Left hindlimb (tissue), 1 donor: Measurements from ENCODE around the gene R3HDM2.
"Not testable (repeated sequence)": the region's sequence is repeated elsewhere in the genome, so short reads cannot be mapped to it uniquely, and the experiment has no call there.

Experiments
- DNase-seq: peaks from one replicate; pipeline ENCODE4 v3.0.0-alpha.2; 2018

The R3HDM2 gene

GRCh38 chr12:57452181-57452936 lies 21.5 kb upstream of the R3HDM2 start:
- DNase-seq, result peak; percentile 67

GRCh38 chr12:57451233-57451778 lies 20.5 kb upstream of the R3HDM2 start:
- DNase-seq, result no peak

- DNase-seq, result no peak
Measured at GRCh38 chr12:57450057-57450456, 19.2 kb upstream of the R3HDM2 start.

- no peak for DNase-seq
Measured at GRCh38 chr12:57449375-57449774, 18.5 kb upstream of the R3HDM2 start.

GRCh38 chr12:57448669-57449068 lies 17.8 kb upstream of the R3HDM2 start:
- DNase-seq, result no peak

GRCh38 chr12:57446292-57446960 lies 15.6 kb upstream of the R3HDM2 start:
- DNase-seq, result no peak

- DNase-seq, result no peak
Measured at GRCh38 chr12:57444744-57445143, 13.9 kb upstream of the R3HDM2 start.

- not testable (repeated sequence) for DNase-seq
Measured at GRCh38 chr12:57444337-57444736, 13.5 kb upstream of the R3HDM2 start.

- no peak for DNase-seq
Measured at GRCh38 chr12:57441846-57442427, 11.1 kb upstream of the R3HDM2 start.

- DNase-seq, result not testable (repeated sequence)
Measured at GRCh38 chr12:57441393-57441792, 10.6 kb upstream of the R3HDM2 start.

GRCh38 chr12:57439762-57440266 lies 9.0 kb upstream of the R3HDM2 start:
- no peak for DNase-seq

GRCh38 chr12:57438400-57438799 lies 7.6 kb upstream of the R3HDM2 start:
- no peak for DNase-seq

GRCh38 chr12:57435293-57435692 lies 4.5 kb upstream of the R3HDM2 start:
- DNase-seq, result no peak

- DNase-seq, result no peak
Measured at GRCh38 chr12:57434517-57435223, 3.8 kb upstream of the R3HDM2 start, which contains the start of gene INHBC. INHBC (plus strand) TSS chr12:57434784; CDS start chr12:57434887, 103 bp downstream.

- no peak for DNase-seq
Measured at GRCh38 chr12:57433370-57433769, 2.5 kb upstream of the R3HDM2 start.

GRCh38 chr12:57431654-57432188 lies 878 bp upstream of the R3HDM2 start:
- no peak for DNase-seq

- no peak for DNase-seq
Measured at GRCh38 chr12:57430112-57430930, 522 bp downstream of the R3HDM2 start.

GRCh38 chr12:57429473-57430111 lies 1.3 kb downstream of the R3HDM2 start:
- no peak for DNase-seq

GRCh38 chr12:57428965-57429364 lies 1.9 kb downstream of the R3HDM2 start:
- DNase-seq, result no peak

- DNase-seq, result not testable (repeated sequence)
Measured at GRCh38 chr12:57426948-57427347, 3.9 kb downstream of the R3HDM2 start.

- no peak for DNase-seq
Measured at GRCh38 chr12:57420482-57420881, 10.4 kb downstream of the R3HDM2 start.
